ENCODE measurements around the gene RNU5B-1. TPM values are rescaled to one million over a fixed set of nuclear protein-coding genes. Genes with fewer than 3 reads are reported as not detected.
A peak's percentile ranks its signal among the peaks of the same experiment; 100 is the strongest.

RNU5B-1 gene
- total RNA-seq, 1 experiment from 2014 or later = 25.8 TPM

DNA sequence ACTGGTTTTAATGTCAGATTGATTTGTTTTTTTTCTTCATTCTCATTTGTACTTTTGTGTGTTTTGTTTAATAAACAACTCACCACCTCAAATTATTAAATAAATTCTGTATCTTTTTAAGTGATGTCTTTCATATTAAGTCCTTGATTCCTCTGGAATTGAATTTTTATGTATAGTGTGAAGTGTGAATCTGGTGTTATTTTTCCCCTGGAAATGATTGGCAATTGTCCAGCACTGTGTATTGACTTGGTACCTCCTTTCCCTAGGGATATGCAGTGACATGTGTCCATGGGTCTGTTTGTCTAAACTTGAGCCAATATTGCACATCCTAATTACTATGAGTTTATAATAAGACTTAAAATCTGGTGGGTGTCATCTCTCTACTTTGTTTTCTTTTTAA is 2.1 kb downstream of the RNU5B-1 start:
- CTCF ChIA-PET = interaction anchor here (1.2 kb wide), 1 partner anchor 20 kb away, joined by 3 read pairs; the partner anchor contains the start of gene PARP16

DNA sequence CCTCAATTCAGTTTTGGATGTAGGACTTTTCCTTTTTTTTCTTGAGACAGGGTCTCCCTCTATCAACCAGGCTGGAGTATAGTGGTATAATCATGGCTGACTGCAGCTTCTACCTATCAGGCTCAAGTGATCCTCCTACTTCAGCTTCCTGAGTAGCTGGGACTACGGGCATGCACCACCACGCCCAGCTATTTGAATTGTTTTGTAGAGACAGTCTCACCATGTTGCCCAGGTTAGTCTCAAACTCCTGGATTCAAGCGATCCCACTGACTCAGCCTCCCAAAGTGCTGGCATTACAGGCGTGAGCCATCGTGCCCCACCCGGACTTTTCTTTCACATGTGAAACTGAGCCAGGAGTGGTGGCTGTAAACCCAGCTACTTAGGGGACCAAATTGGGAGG is 3.5 kb downstream of the RNU5B-1 start:
- Mint-ChIP-seq H3K27ac (ENCODE audit: unreplicated experiment) (no peak overlapping the region), H3K27me3 (ENCODE audit: unreplicated experiment) (no peaks in the 10 kb centered on the region), H3K36me3 (ENCODE audit: insufficient read depth, unreplicated experiment) (peaks cover 31% of the 10 kb centered on the region), H3K4me3 (ENCODE audit: low read depth, unreplicated experiment) (no peak overlapping the region), H3K9me3 (ENCODE audit: low read depth, unreplicated experiment) (no peaks in the 10 kb centered on the region), H3K4me1 (ENCODE audit: low read depth, unreplicated experiment) (peaks cover 11% of the 10 kb centered on the region)
- CTCF ChIA-PET = no interaction called here
- intact Hi-C loops (cut with micrococcal nuclease; ENCODE audit: unreplicated experiment) = no loop called here
- DNase-seq = no peak
- TF ChIP-seq, protein P1, sequence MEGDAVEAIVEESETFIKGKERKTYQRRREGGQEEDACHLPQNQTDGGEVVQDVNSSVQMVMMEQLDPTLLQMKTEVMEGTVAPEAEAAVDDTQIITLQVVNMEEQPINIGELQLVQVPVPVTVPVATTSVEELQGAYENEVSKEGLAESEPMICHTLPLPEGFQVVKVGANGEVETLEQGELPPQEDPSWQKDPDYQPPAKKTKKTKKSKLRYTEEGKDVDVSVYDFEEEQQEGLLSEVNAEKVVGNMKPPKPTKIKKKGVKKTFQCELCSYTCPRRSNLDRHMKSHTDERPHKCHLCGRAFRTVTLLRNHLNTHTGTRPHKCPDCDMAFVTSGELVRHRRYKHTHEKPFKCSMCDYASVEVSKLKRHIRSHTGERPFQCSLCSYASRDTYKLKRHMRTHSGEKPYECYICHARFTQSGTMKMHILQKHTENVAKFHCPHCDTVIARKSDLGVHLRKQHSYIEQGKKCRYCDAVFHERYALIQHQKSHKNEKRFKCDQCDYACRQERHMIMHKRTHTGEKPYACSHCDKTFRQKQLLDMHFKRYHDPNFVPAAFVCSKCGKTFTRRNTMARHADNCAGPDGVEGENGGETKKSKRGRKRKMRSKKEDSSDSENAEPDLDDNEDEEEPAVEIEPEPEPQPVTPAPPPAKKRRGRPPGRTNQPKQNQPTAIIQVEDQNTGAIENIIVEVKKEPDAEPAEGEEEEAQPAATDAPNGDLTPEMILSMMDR (IDR thresholded peaks at IDR 0.05; ENCODE audit: unreplicated experiment) = no peak
- BruUV-seq (replicated peaks) = no TSS peak

More for the DNA sequence above, 2.1 kb downstream of the RNU5B-1 start:
- Mint-ChIP-seq H3K27ac (ENCODE audit: unreplicated experiment) (peak overlapping the region; percentile 18), H3K4me1 (ENCODE audit: low read depth, unreplicated experiment) (peaks cover 11% of the 10 kb centered on the region), H3K4me3 (ENCODE audit: low read depth, unreplicated experiment) (no peak overlapping the region), H3K9me3 (ENCODE audit: low read depth, unreplicated experiment) (no peaks in the 10 kb centered on the region), H3K27me3 (ENCODE audit: unreplicated experiment) (no peaks in the 10 kb centered on the region), H3K36me3 (ENCODE audit: insufficient read depth, unreplicated experiment) (peaks cover 31% of the 10 kb centered on the region)
- intact Hi-C loops (cut with micrococcal nuclease; ENCODE audit: unreplicated experiment) = no loop called here
- TF ChIP-seq, protein P1 (IDR thresholded peaks at IDR 0.05; ENCODE audit: unreplicated experiment) = no peak
- no peak for DNase-seq
- BruUV-seq (replicated peaks) = no TSS peak

DNA sequence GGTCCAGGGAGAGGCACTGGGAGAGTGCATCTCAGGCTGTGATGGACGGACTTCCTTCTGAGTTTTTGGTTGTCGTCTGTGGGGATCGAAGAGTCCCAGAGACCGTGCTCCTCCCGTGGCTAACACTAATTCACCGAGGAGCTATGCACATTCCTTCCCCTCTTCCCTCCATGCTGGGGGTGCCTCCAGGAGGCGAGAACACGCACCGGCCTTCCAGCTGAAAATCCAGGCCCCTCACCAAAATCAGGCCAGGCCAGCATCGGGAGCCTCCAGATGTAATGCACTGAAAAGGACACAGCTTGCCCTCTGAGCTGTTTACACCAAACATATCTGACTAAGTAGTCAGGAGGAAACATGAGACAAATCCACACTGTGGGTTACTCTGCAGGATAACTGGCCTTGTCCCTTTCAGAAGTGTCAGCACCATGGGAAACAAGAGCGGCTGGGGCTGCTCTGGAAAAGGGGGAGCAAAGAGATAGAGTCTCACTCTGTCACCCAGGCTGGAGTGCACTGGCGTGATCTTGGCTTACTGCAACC is 5.5 kb downstream of the RNU5B-1 start:
- no peaks in the 10 kb centered on the region for H3K4me1 Mint-ChIP-seq (ENCODE audit: low read depth, unreplicated experiment)
- peaks cover 16% of the 10 kb centered on the region for H3K27me3 Mint-ChIP-seq (ENCODE audit: unreplicated experiment)
- no peaks in the 10 kb centered on the region for H3K9me3 Mint-ChIP-seq (ENCODE audit: low read depth, unreplicated experiment)
- DNase-seq = no peak
- H3K27ac Mint-ChIP-seq (ENCODE audit: unreplicated experiment) = no peak overlapping the region
- intact Hi-C loops (cut with micrococcal nuclease; ENCODE audit: unreplicated experiment) = no loop called here
- TF ChIP-seq, protein P1 (IDR thresholded peaks at IDR 0.05; ENCODE audit: unreplicated experiment) = no peak
- CTCF ChIA-PET = no interaction called here
- no peak overlapping the region for H3K4me3 Mint-ChIP-seq (ENCODE audit: low read depth, unreplicated experiment)
- peaks cover 14% of the 10 kb centered on the region for H3K36me3 Mint-ChIP-seq (ENCODE audit: insufficient read depth, unreplicated experiment)
- BruUV-seq (replicated peaks) = no TSS peak

DNA sequence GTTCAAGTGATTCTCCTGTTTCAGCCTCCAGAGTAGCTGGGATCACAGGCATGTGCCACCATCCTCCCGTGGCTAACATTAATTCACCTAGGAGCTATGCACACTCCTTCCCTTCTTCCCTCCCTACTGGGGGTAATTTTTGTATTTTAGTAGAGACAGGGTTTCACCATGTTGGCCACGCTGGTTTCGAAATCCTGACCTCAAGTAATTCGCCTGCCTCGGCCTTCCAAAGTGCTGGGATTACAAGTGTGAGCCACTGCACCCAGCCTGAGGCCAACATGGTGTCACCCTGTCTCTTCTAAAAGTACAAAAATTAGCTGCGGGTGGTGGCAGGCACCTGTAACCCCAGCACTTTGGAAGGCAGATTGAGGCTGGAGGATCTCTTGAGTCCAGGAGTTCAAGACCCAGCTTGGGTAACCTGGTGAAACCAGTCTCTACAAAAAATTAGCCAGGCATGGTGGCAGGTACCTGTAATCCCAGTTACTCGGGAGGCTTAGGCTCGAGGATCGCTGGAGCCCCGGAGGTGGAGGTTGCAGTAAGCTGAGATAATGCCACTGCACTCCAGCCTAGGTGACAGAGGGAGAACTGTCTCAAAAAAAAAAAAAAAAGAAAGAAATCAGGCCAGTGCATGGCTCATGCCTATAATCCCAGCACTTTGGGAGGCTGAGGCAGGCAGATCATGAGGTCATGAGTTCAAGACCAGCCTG is 6.1 kb downstream of the RNU5B-1 start:
- peaks cover 8% of the 10 kb centered on the region for H3K36me3 Mint-ChIP-seq (ENCODE audit: insufficient read depth, unreplicated experiment)
- no peak for DNase-seq
- intact Hi-C loops (cut with micrococcal nuclease; ENCODE audit: unreplicated experiment) = no loop called here
- BruUV-seq (replicated peaks) = no TSS peak
- H3K9me3 Mint-ChIP-seq (ENCODE audit: low read depth, unreplicated experiment) = no peaks in the 10 kb centered on the region
- H3K27me3 Mint-ChIP-seq (ENCODE audit: unreplicated experiment) = peaks cover 22% of the 10 kb centered on the region
- CTCF ChIA-PET = no interaction called here
- H3K4me3 Mint-ChIP-seq (ENCODE audit: low read depth, unreplicated experiment) = no peak overlapping the region
- TF ChIP-seq, protein P1 (IDR thresholded peaks at IDR 0.05; ENCODE audit: unreplicated experiment) = no peak
- H3K27ac Mint-ChIP-seq (ENCODE audit: unreplicated experiment) = no peak overlapping the region
- no peaks in the 10 kb centered on the region for H3K4me1 Mint-ChIP-seq (ENCODE audit: low read depth, unreplicated experiment)

Data from Calu3 (cell line).